GM12878 (cell line): ENCODE results near the gene RCOR1. TPM values are rescaled to one million over a fixed set of nuclear protein-coding genes. Genes with fewer than 3 reads are reported as not detected.

ENCODE experiments used
- ATAC-seq: fragments of 200-7000 bp; cut with Tn5 transposase; 3 replicates; pipeline ENCODE4 v1.9.1; 2020; ENCODE audit warnings: mild to moderate bottlenecking, moderate library complexity
- BruUV-seq: library from RNA; stranded (reverse); fragments of 400-500 nt; replicated peaks from 2 replicates; lab custom pipeline; 2021; lab: Mats Ljungman, UMichigan
- CTCF ChIA-PET: fragments of 300-600 bp; sonication (Branson Sonifier 250); formaldehyde crosslinking; extraction: SDS; loops from one replicate; lab custom pipeline; 2021; ENCODE audit warnings: inconsistent platforms; lab: Yijun Ruan, JAX
- POLR2A ChIA-PET: fragments of 350-600 bp; formaldehyde crosslinking; extraction: SDS; loops from one replicate; lab custom pipeline; 2021; ENCODE audit warnings: inconsistent platforms; lab: Charles Lee
- RAD21 ChIA-PET: fragments of 300-600 bp; sonication (Branson Sonifier 250); formaldehyde crosslinking; loops from one replicate; lab custom pipeline; 2023; ENCODE audit warnings: antibody characterized with exemption; ENCODE audit not compliant: unreplicated experiment; lab: Charles Lee
- SMC1A ChIA-PET: fragments of 300-600 bp; sonication (Branson Sonifier 250); formaldehyde crosslinking; loops from one replicate; lab custom pipeline; 2023; ENCODE audit not compliant: unreplicated experiment, uncharacterized antibody; lab: Charles Lee
- DNase-seq: peaks from one replicate; pipeline ENCODE4 v3.0.0-alpha.2; 2011; ENCODE audit warnings: low read depth, low spot score
- FAIRE-seq: peaks from 3 replicates; lab custom pipeline; 2011; peaks lifted over from hg19 to GRCh38; lab: Jason Lieb, UNC
- H2AFZ ChIP-seq: 2 replicates; pipeline ENCODE4 v1.6.0; 2011; ENCODE audit warnings: low read depth, low read length, control low read depth; ENCODE audit not compliant: control insufficient read depth
- H3K27ac ChIP-seq: 2 replicates; pipeline ENCODE4 v1.5.1; 2011; ENCODE audit warnings: control low read depth; ENCODE audit not compliant: control insufficient read depth, insufficient read depth
- H3K27me3 ChIP-seq, 2 experiments: replicated peaks in 1 of 2; 2 replicates each; pipeline versions ENCODE4 v1.6.0 to v1.6.1; 2011; ENCODE audit warnings: low read length in 1 of 2; ENCODE audit not compliant: control insufficient read depth in 2 of 2, insufficient read depth in 2 of 2
- H3K36me3 ChIP-seq, 2 experiments: 2 replicates each; pipeline ENCODE4 v1.5.1; 2011; ENCODE audit warnings: low read length in 1 of 2; ENCODE audit not compliant: control insufficient read depth in 2 of 2, insufficient read depth in 2 of 2
- H3K4me1 ChIP-seq: 2 replicates; pipeline ENCODE4 v1.6.1; 2011; ENCODE audit warnings: mild to moderate bottlenecking, low read length, moderate library complexity, mixed read lengths; ENCODE audit not compliant: control insufficient read depth, insufficient read depth
- H3K4me2 ChIP-seq: 2 replicates; pipeline ENCODE4 v1.6.0; 2011; ENCODE audit warnings: control low read depth; ENCODE audit not compliant: control insufficient read depth, insufficient read depth
- H3K4me3 ChIP-seq: fragments of 200-600 bp; sonication (generic); 2 replicates; pipeline ENCODE4 v1.5.1; 2016
- H3K79me2 ChIP-seq: 2 replicates; pipeline ENCODE4 v1.6.0; 2011; ENCODE audit warnings: low read length; ENCODE audit not compliant: control insufficient read depth, insufficient read depth
- H3K9ac ChIP-seq: 2 replicates; pipeline ENCODE4 v1.8.0; 2011; ENCODE audit warnings: low read length, control low read depth, mixed read lengths; ENCODE audit not compliant: control insufficient read depth, insufficient read depth
- H3K9me3 ChIP-seq: replicated peaks from 3 replicates; pipeline ENCODE4 v1.5.1; 2011; ENCODE audit warnings: mild to moderate bottlenecking, low read length; ENCODE audit not compliant: control insufficient read depth, insufficient read depth
- H4K20me1 ChIP-seq: 2 replicates; pipeline ENCODE4 v1.6.0; 2011; ENCODE audit not compliant: control insufficient read depth, insufficient read depth
- CREB1 ChIP-seq: IDR thresholded peaks from 2 replicates; pipeline ENCODE4 v1.6.1; 2012; ENCODE audit warnings: low read depth, mild to moderate bottlenecking, inconsistent platforms
- EZH2 ChIP-seq: IDR thresholded peaks from 2 replicates; pipeline ENCODE4 v1.6.1; 2012; ENCODE audit warnings: low read depth, mild to moderate bottlenecking, control low read depth, inconsistent platforms, low read length, borderline replicate concordance; ENCODE audit not compliant: control insufficient read depth
- MTA2 ChIP-seq: fragments of 450-650 bp; IDR thresholded peaks from 2 replicates; pipeline ENCODE4 v1.6.1; 2016; ENCODE audit warnings: low read depth, mild to moderate bottlenecking, moderate library complexity
- RAD51 ChIP-seq: fragments of 450-650 bp; IDR thresholded peaks from 2 replicates; pipeline ENCODE4 v1.6.1; 2016; ENCODE audit warnings: moderate library complexity, mild to moderate bottlenecking, inconsistent platforms
- RBBP5 ChIP-seq: fragments of 200-600 bp; sonication (generic); conservative IDR thresholded peaks from 2 replicates; pipeline ENCODE4 v1.6.1; 2016
- RUNX3 ChIP-seq: IDR thresholded peaks from 2 replicates; pipeline ENCODE4 v1.6.1; 2012; ENCODE audit warnings: low read length, inconsistent platforms
- USF1 ChIP-seq: IDR thresholded peaks from 2 replicates; pipeline ENCODE4 v1.6.1; 2011; ENCODE audit warnings: borderline replicate concordance, low read depth, mild to moderate bottlenecking, moderate library complexity, mixed read lengths, low read length; ENCODE audit not compliant: insufficient read depth; ENCODE audit errors: extremely low read length
- YBX1 ChIP-seq: fragments of 450-650 bp; IDR thresholded peaks from 2 replicates; pipeline ENCODE4 v1.6.1; 2016; ENCODE audit warnings: antibody characterized with exemption
- ZBTB40 ChIP-seq: fragments of 450-650 bp; IDR thresholded peaks from 2 replicates; pipeline ENCODE4 v1.6.1; 2016; ENCODE audit warnings: mild to moderate bottlenecking, moderate library complexity, borderline replicate concordance
- ZNF217 ChIP-seq: fragments of 450-650 bp; IDR thresholded peaks from 2 replicates; pipeline ENCODE4 v1.6.1; 2017; ENCODE audit warnings: antibody characterized with exemption, mild to moderate bottlenecking
- ZNF622 ChIP-seq: fragments of 450-650 bp; IDR thresholded peaks from 2 replicates; pipeline ENCODE4 v1.6.1; 2017; ENCODE audit warnings: mild to moderate bottlenecking, inconsistent platforms
- WGBS: methylation state at CpG from one replicate; pipeline ENCODE4 v1.1.6; 2016; ENCODE audit warnings: low lambda C conversion rate; ENCODE audit not compliant: insufficient replicate concordance, insufficient coverage; ENCODE audit errors: missing lambda C conversion rate; 5-methylcytosine and 5-hydroxymethylcytosine counted together
- in situ Hi-C: fragments of 300-500 bp; cut with MboI; formaldehyde crosslinking; loops from 9 replicates; pipeline ENCODE4 v1.14.3; 2018; ENCODE audit warnings: mixed read lengths
- intact Hi-C: fragments of 100-400 bp; cut with micrococcal nuclease; formaldehyde crosslinking; loops from one replicate; pipeline ENCODE4 v1.14.2; 2022; ENCODE audit not compliant: unreplicated experiment
- polyA plus RNA-seq, 11 experiments: library from polyadenylated mRNA; depleted of rRNA in 4 of 11; unstranded in 6 of 11; stranded (reverse) in 5 of 11; fragments of >200 nt; fragmentation: Nextera tagmentation in 4 of 11; fragmentation: Illumina TruSeq in 1 of 11; extraction: Ambion mirVana in 4 of 11; extraction: Trizol in 1 of 11; gene quantifications; 1 replicate in 1 of 11; 2 replicates in 10 of 11; pipeline versions ENCODE4 v1.2.1 to v1.2.3, GENCODE V29; 2011 to 2016; ENCODE audit warnings: inconsistent platforms in 2 of 11, missing spikeins in 2 of 11, low read depth in 1 of 11
- total RNA-seq, 4 experiments: library from RNA; depleted of rRNA in 3 of 4; stranded (reverse); fragments of >200 nt in 3 of 4; fragmentation: Illumina TruSeq in 1 of 4; extraction: Trizol in 1 of 4; gene quantifications; 2 replicates each; pipeline versions ENCODE4 v1.2.1 to v1.2.3, GENCODE V29; 2013 to 2021

The RCOR1 gene
- total and polyA plus RNA-seq, 10 of the 15 experiments (the other 5 are each of a cell fraction or from before 2014, with no cell fraction given), result 1.6 to 12.2 (median 4.4) TPM

GRCh38 chr14:102686196-102686801 is 93.8 kb downstream of the RCOR1 start:
- Histone ChIP-seq H3K4me3 (no peak overlapping the region), H4K20me1 (no peaks in the 10 kb centered on the region), H3K27me3 (no peaks in the 10 kb centered on the region), H3K9me3 (no peaks in the 10 kb centered on the region), H3K79me2 (peaks cover 3% of the 10 kb centered on the region), H3K4me1 (no peaks in the 10 kb centered on the region), H2AFZ (no peak overlapping the region), H3K4me2 (no peak overlapping the region), H3K36me3 (peaks cover 3 to 10% of the 10 kb centered on the region in 2 experiments; a peak in 3 of 4 replicates), H3K27ac (no peak overlapping the region), H3K9ac (no peak overlapping the region)
- DNase-seq (no peak), ATAC-seq (no peak), FAIRE-seq (no peak)
- WGBS, result 94% methylated on average over 7 of the region's 7 CpGs
- no peak for TF ChIP-seq ZNF217
- RAD21 ChIA-PET, result interaction anchor here (1.1 to 1.8 kb wide), 3 partner anchors 8 to 92 kb away, joined by 3 to 4 read pairs (median 4); no protein-coding TSS in a partner anchor
- CTCF ChIA-PET, result interaction anchor here (0.9 to 2.2 kb wide), 5 partner anchors 8 to 248 kb away, joined by 3 to 14 read pairs (median 8); no protein-coding TSS in a partner anchor
- in situ Hi-C loops (no loop called here), intact Hi-C loops (loop anchor here (10.0 kb wide), 1 partner anchor 251 kb away; no protein-coding TSS in a partner anchor)
- SMC1A ChIA-PET, result interaction anchor here (0.8 to 2.2 kb wide), 5 partner anchors 9 to 20 kb away, joined by 3 to 18 read pairs (median 4); no protein-coding TSS in a partner anchor
- POLR2A ChIA-PET, result interaction anchor here (0.5 to 1.5 kb wide), 2 partner anchors 71 to 92 kb away, joined by 4 to 7 read pairs; no protein-coding TSS in a partner anchor
- no TSS peak for BruUV-seq

GRCh38 chr14:102688290-102688689 is 95.8 kb downstream of the RCOR1 start:
- Histone ChIP-seq H3K36me3 (peaks cover under 1 to 9% of the 10 kb centered on the region in 2 experiments; a peak in 3 of 4 replicates), H3K9ac (no peak overlapping the region), H4K20me1 (no peaks in the 10 kb centered on the region), H3K27me3 (no peaks in the 10 kb centered on the region), H3K4me3 (no peak overlapping the region), H2AFZ (no peak overlapping the region), H3K4me2 (no peak overlapping the region), H3K9me3 (no peaks in the 10 kb centered on the region), H3K79me2 (peaks cover 3% of the 10 kb centered on the region), H3K4me1 (no peaks in the 10 kb centered on the region), H3K27ac (no peak overlapping the region)
- intact Hi-C loops, result loop anchor here (10.0 kb wide), 1 partner anchor 253 kb away; no protein-coding TSS in a partner anchor
- SMC1A ChIA-PET, result interaction anchor here (0.7 kb wide), 1 partner anchor 94 kb away, joined by 3 read pairs; no protein-coding TSS in a partner anchor
- RAD21 ChIA-PET, result interaction anchor here (0.7 kb wide), 1 partner anchor 93 kb away, joined by 5 read pairs; no protein-coding TSS in a partner anchor
- DNase-seq, result no peak
- no peak for ATAC-seq
- POLR2A ChIA-PET, result no interaction called here
- CTCF ChIA-PET, result interaction anchor here (0.7 to 3.0 kb wide), 3 partner anchors 26 to 163 kb away, joined by 3 to 15 read pairs (median 3); no protein-coding TSS in a partner anchor
- 77% methylated on average over 3 of the region's 3 CpGs for WGBS
- no peak for FAIRE-seq
- no TSS peak for BruUV-seq
- in situ Hi-C loops, result no loop called here
- no peak for TF ChIP-seq USF1
- TF ChIP-seq RUNX3, result no peak
- TF ChIP-seq ZNF622, result no peak
- TF ChIP-seq RBBP5, result no peak
- TF ChIP-seq CREB1, result no peak
- no peak for TF ChIP-seq YBX1
- TF ChIP-seq EZH2, result no peak
- no peak for TF ChIP-seq RAD51
- TF ChIP-seq MTA2, result no peak
- no peak for TF ChIP-seq ZBTB40
